Muscle layer of colon (tissue), 2 donors: Measurements from ENCODE around the gene ATP1A3.

Experiments used
- H3K27ac ChIP-seq: one replicate; pipeline ENCODE4 v1.7.0; 2013; ENCODE audit warnings: low read depth, mild to moderate bottlenecking, low read length, moderate library complexity
- H3K27me3 ChIP-seq, 2 donors: one replicate each; pipeline ENCODE4 v1.7.0; 2013; ENCODE audit warnings: low read length in 2 of 2, mild to moderate bottlenecking in 2 of 2; ENCODE audit not compliant: insufficient read depth in 2 of 2, control insufficient read depth in 1 of 2
- H3K36me3 ChIP-seq: one replicate; pipeline ENCODE4 v1.7.0; 2013; ENCODE audit warnings: mild to moderate bottlenecking, low read length; ENCODE audit not compliant: insufficient read depth
- H3K4me1 ChIP-seq: one replicate; pipeline ENCODE4 v1.7.0; 2013; ENCODE audit warnings: mild to moderate bottlenecking, low read length; ENCODE audit not compliant: insufficient read depth
- H3K4me3 ChIP-seq, 2 donors: one replicate each; pipeline ENCODE4 v1.7.0; 2013; ENCODE audit warnings: low read length in 2 of 2, low read depth in 1 of 2, mild to moderate bottlenecking in 1 of 2, moderate library complexity in 1 of 2
- H3K9ac ChIP-seq: one replicate; pipeline ENCODE4 v1.7.0; 2013; ENCODE audit warnings: low read length
- H3K9me3 ChIP-seq: one replicate; pipeline ENCODE4 v1.7.0; 2013; ENCODE audit warnings: mild to moderate bottlenecking, low read length
- donor health status: abdominal sarcoma.
- donor health status: Adenocarcinoma of cecum.

The ATP1A3 gene

DNA sequence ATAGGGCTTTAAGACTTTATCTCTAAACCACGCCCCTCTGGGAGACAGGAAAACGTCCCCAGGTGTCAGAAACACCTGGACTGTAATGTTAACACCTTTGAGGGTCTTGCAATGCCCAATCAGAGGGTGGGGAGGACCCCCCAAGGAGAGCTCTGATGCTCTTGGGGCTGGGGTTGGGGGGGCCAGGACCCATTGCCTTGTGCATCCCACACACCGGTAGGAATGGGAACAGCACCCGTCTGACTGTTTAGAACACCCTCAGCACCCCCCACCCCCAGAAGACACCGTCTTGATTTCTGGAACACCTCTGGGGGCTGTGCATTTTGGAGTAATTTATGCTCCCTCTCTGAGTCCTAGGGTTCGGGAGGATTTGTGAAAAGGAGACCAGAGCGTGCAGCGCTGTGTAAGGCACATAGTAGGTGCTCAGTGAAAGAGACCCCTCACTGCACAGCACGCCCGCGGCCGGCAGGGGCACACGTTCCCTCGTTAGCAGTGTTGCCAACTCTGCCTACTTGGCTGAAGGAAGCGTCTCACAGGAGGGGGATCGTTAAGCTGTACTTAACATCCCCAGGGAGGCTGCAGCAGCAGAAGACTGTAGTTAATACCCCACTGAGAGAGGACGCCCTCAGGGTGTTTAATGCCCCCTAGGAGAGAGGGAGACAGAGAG, 63.0 kb downstream of the ATP1A3 start:
- H3K4me1 ChIP-seq, result peaks cover 10% of the 10 kb centered on the region
- H3K9ac ChIP-seq, result no peak overlapping the region
- no peak overlapping the region for H3K27ac ChIP-seq
- peaks cover 74 to 96% of the 10 kb centered on the region in 2 donors for H3K27me3 ChIP-seq
- no peaks in the 10 kb centered on the region for H3K9me3 ChIP-seq
- no peaks in the 10 kb centered on the region for H3K36me3 ChIP-seq
- H3K4me3 ChIP-seq, result no peak overlapping the region

DNA sequence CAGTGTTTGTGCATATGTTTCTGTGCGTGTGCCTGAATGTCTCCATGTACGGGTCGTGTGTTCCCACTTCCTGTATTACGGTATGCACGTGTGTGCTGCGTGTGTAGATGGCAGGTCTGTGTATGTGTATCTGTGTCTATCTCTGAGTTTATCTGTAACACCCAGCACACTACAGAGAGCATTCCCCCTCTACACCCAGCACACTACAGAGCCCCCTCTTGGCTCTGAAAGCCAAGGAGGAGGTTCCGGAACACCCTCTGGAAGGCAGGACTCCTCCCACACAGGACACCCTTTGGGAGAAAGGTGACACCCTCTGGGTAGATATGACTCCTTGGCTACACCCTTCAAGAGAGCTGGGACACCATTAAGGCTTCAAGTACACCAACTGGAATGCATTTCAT, 63.7 kb downstream of the ATP1A3 start:
- Histone ChIP-seq H3K27ac (no peak overlapping the region), H3K9me3 (no peaks in the 10 kb centered on the region), H3K27me3 (peaks cover 78 to 97% of the 10 kb centered on the region in 2 donors), H3K4me3 (no peak overlapping the region), H3K36me3 (no peaks in the 10 kb centered on the region), H3K4me1 (peaks cover 10% of the 10 kb centered on the region), H3K9ac (no peak overlapping the region)

DNA sequence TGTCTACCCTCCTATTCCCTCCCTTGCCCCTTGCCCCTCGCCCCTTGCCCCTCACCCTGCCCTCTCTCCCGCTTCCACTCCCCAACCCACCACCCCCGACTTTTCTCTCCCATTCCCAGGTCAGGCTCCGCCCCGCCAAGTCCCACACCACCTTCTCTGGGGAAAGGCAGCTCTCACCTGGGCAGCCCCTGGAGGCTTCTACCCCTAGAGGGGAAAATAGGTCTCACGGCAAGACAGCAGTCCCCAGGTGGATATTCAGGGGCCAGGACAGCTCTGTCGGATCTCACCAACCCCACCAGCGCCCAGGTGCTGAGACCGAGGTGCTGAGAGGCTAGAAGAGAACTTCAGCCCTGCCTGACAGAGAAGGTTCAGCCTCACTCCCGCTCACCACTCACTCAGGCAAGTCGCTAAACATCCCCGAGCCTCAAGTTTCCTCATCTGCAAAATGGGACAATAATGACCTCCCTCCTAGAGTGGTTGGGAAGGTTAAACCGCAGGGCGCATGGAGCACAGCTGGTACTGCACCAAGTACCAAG, 64.4 kb downstream of the ATP1A3 start:
- Histone ChIP-seq H3K4me3 (no peak overlapping the region), H3K27ac (no peak overlapping the region), H3K36me3 (no peaks in the 10 kb centered on the region), H3K27me3 (peaks cover 79 to 97% of the 10 kb centered on the region in 2 donors), H3K9me3 (no peaks in the 10 kb centered on the region), H3K9ac (no peak overlapping the region), H3K4me1 (peaks cover 10% of the 10 kb centered on the region)

GRCh38 chr19:41928754-41929535, 65.1 kb downstream of the ATP1A3 start:
- Histone ChIP-seq H3K27ac (no peak overlapping the region), H3K36me3 (no peaks in the 10 kb centered on the region), H3K4me3 (no peak overlapping the region), H3K4me1 (peaks cover 10% of the 10 kb centered on the region), H3K9ac (no peak overlapping the region), H3K27me3 (peaks cover 85 to 97% of the 10 kb centered on the region in 2 donors), H3K9me3 (no peaks in the 10 kb centered on the region)

- Histone ChIP-seq H3K9ac (no peak within 1 kb of the TSS), H3K4me3 (peak within 1 kb of the TSS in 1 of 2 donors; percentile 26), H3K27me3 (peaks cover 79 to 96% of the 10 kb centered on the region in 2 donors)
Observed at GRCh38 chr19:41928221-41928683, 65.8 kb downstream of the ATP1A3 start, which contains the start of gene ERFL. ERFL (minus strand) TSS chr19:41928449; CDS start chr19:41912919, 15,530 bp downstream.

DNA sequence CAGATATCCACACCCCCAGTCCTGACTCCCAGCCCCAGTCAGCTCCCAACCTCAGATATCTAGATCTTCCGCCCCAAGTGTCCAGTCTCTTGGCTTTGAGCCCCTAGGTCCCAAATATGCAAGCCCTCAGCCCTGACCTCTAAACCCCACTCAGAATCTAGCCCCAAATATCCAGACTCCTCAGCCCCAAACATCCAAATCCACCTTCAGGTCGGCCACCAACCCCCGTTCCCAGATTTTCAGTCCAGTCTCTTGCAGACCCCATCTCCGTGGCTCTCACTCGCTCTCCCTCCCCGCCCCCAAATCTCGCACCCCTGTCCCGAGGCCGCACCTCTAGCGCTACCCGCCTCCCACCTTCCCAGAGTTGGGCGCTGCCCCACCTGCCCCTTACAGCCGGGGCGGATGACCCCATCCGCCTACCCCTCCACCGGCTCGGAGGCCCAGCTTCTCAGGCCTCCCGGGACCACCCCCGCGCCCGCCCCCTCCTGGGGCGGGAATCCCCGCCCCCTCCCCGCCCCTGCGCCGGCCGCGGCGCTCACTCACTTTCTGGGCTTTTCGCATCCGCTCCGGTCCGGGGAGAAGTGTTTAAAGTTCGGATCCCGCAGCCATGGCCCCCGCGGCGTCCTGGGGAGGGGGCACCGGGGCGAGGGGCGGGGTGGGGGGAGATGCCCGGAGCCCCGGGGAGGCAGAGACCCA, 66.4 kb downstream of the ATP1A3 start:
- no peak overlapping the region for H3K27ac ChIP-seq

More at GRCh38 chr19:41928221-41928683, 65.8 kb downstream of the ATP1A3 start, which contains the start of gene ERFL:
- no peaks in the 10 kb centered on the region for H3K9me3 ChIP-seq
- peaks cover 10% of the 10 kb centered on the region for H3K4me1 ChIP-seq
- no peak within 1 kb of the TSS for H3K27ac ChIP-seq
- H3K36me3 ChIP-seq, result no peaks in the 10 kb centered on the region

DNA sequence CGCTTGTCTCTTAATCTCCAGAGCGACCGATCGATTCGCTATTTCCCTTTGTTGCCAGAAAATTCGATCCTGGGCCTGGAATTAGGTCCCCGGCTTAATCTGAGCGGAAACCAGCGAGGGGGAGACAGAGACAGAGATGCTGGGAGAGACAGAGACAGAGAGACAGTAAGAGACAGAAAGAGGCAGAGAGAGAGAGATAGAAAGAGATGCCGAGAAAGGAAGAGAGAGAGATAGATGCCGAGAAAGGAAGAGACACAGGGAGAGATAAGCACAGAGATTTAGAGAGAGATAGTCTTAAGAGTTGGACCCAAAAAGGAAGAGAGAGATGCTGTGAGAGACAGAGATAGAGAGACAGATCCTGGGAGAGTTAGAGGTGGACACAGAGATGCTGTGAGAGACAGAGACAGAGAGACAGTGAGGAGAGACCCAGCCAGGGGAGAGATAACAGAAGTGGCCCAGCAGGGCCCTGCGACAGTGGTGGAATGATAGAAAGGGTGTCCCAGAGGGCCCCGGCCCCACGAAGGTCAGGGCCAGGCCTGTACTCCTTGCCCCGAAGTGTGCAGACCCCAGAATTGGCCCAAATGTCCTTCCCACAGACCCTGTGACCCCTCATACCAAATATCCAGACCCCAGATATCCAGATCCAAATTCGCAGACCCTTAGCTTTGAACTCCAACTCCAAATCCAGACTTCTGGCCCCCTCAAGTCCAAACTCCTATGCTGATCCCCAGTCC, 67.1 kb downstream of the ATP1A3 start:
- no peaks in the 10 kb centered on the region for H3K36me3 ChIP-seq
- H3K27me3 ChIP-seq, result peaks cover 74 to 96% of the 10 kb centered on the region in 2 donors
- no peak overlapping the region for H3K4me3 ChIP-seq
- no peaks in the 10 kb centered on the region for H3K9me3 ChIP-seq
- peaks cover 10% of the 10 kb centered on the region for H3K4me1 ChIP-seq
- H3K9ac ChIP-seq, result no peak overlapping the region
- no peak overlapping the region for H3K27ac ChIP-seq

More for the DNA sequence above, 66.4 kb downstream of the ATP1A3 start:
- no peaks in the 10 kb centered on the region for H3K9me3 ChIP-seq
- H3K4me1 ChIP-seq, result peaks cover 10% of the 10 kb centered on the region
- H3K36me3 ChIP-seq, result no peaks in the 10 kb centered on the region
- H3K4me3 ChIP-seq, result no peak overlapping the region
- no peak overlapping the region for H3K9ac ChIP-seq
- H3K27me3 ChIP-seq, result peaks cover 80 to 96% of the 10 kb centered on the region in 2 donors

DNA sequence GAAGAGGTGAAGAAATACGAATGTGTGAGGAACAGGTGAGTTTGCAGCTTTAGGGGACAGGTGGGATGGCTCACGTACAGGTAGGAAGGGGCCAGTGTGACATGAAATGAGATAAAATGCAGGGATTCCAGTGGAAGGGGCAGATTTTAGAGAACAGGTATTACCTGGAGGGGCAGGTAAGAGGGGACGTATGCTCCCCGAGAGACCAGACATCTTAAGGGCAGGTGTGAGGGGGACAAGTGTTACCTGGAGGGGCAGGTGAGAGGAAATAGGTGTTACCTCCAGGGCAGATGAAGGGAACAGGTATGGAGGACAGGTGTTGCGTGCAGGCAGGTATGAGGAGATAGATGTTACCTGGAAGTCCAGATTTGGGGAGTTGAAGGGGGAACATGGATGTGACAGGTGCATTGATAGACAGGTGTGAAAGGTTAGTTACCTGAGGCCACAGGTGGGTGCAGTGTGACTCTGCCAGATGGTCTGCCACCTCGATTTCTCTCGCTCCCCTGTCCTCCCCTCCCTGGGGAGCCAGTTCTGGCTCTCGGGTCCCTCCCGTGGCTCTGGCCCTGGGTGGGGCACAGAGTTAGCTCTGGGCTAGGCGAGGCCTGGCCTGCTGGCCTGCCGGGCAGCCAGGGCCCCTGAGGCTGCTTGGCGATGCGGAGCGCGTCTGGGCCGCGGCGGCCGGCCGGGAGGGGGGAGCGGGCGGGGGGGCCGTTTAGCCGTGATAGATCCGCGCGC, 67.8 kb downstream of the ATP1A3 start:
- Histone ChIP-seq H3K9me3 (no peaks in the 10 kb centered on the region), H3K27me3 (peaks cover 74 to 95% of the 10 kb centered on the region in 2 donors), H3K36me3 (no peaks in the 10 kb centered on the region), H3K4me1 (peaks cover 10% of the 10 kb centered on the region), H3K9ac (no peak overlapping the region), H3K4me3 (no peak overlapping the region), H3K27ac (no peak overlapping the region)

DNA sequence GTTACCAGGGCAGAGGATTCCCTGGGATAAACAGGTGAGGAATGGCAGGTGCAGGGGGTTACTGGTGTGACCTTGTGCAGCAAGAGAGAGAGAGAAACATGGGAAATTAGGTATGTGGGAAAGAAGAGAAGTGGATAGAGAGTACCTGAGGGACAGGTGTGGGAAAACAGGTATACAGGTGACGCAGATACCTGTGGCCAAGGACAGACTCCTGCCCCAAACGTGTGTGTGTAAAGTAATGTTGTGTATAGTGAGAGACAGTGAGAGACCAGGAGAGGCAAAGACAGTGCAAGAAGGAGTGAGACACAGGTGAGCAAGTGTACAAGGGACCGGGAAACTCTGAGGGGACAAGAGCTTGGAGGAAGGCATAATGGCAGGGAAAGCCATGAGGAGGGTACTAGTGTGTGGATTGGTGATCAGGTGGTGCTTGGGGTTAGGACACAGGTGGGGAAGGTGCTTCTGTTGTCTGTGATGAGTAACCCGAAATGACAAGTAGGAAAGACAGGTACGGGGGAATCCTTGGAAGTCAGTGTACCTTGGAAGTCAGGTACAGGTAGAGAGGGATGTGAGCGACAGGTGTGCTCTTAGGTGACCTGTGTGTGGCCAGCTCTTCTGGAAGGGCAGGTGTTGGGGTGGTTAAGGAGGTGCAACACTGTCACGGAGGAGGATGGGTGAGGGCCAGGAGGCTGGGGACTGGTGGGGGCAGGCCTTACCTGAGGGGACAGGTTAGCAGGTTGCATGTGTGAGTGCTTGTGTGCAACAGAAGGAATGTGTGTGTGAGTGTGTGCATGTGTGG, 68.6 kb downstream of the ATP1A3 start:
- no peaks in the 10 kb centered on the region for H3K36me3 ChIP-seq
- H3K9ac ChIP-seq, result no peak overlapping the region
- H3K4me1 ChIP-seq, result peaks cover 10% of the 10 kb centered on the region
- peaks cover 68 to 94% of the 10 kb centered on the region in 2 donors for H3K27me3 ChIP-seq
- no peak overlapping the region for H3K4me3 ChIP-seq
- H3K27ac ChIP-seq, result no peak overlapping the region
- no peaks in the 10 kb centered on the region for H3K9me3 ChIP-seq
